IPS-18a (cell line): Measurements from ENCODE around the gene PKMYT1.

Experiments used
- H3K27ac ChIP-seq: one replicate; pipeline ENCODE4 v1.5.1; 2013; ENCODE audit warnings: low read length
- H3K27me3 ChIP-seq: one replicate; pipeline ENCODE4 v1.6.1; 2013; ENCODE audit warnings: mild to moderate bottlenecking, low read length; ENCODE audit not compliant: control insufficient read depth, insufficient read depth
- H3K36me3 ChIP-seq: one replicate; pipeline ENCODE4 v1.6.1; 2013; ENCODE audit warnings: low read depth, low read length; ENCODE audit not compliant: control insufficient read depth
- H3K4me1 ChIP-seq: one replicate; pipeline ENCODE4 v1.6.1; 2013; ENCODE audit warnings: low read depth, low read length; ENCODE audit not compliant: control insufficient read depth
- H3K4me3 ChIP-seq: one replicate; pipeline ENCODE4 v1.5.1; 2013; ENCODE audit warnings: low read length
- H3K9ac ChIP-seq: one replicate; pipeline ENCODE4 v1.6.1; 2013; ENCODE audit warnings: mild to moderate bottlenecking, low read length, moderate library complexity
- H3K9me3 ChIP-seq: one replicate; pipeline ENCODE4 v1.6.1; 2013; ENCODE audit warnings: low read depth, low read length; ENCODE audit not compliant: control insufficient read depth

PKMYT1 gene

GRCh38 chr16:2968738-2969544 is 11.3 kb downstream of the PKMYT1 start, which contains the start of gene PAQR4:
PAQR4 (plus strand) TSS chr16:2969348; CDS start chr16:2969675, 327 bp downstream.
- peak within 1 kb of the TSS; percentile 80 for H3K4me3 ChIP-seq
- H3K9me3 ChIP-seq: no peaks in the 10 kb centered on the region
- peak within 1 kb of the TSS; percentile 67 for H3K9ac ChIP-seq
- peaks cover 40% of the 10 kb centered on the region for H3K27me3 ChIP-seq
- peaks cover 5% of the 10 kb centered on the region for H3K36me3 ChIP-seq
- H3K27ac ChIP-seq: no peak within 1 kb of the TSS
- H3K4me1 ChIP-seq: peaks cover 6% of the 10 kb centered on the region

GRCh38 chr16:2968368-2968737 is 11.9 kb downstream of the PKMYT1 start:
- peaks cover 5% of the 10 kb centered on the region for H3K36me3 ChIP-seq
- no peaks in the 10 kb centered on the region for H3K9me3 ChIP-seq
- H3K27ac ChIP-seq: no peak overlapping the region
- peaks cover 40% of the 10 kb centered on the region for H3K27me3 ChIP-seq
- H3K4me3 ChIP-seq: peak overlapping the region; percentile 80
- H3K9ac ChIP-seq: no peak overlapping the region
- H3K4me1 ChIP-seq: peaks cover 6% of the 10 kb centered on the region

GRCh38 chr16:2967721-2968161 is 12.5 kb downstream of the PKMYT1 start:
- H3K36me3 ChIP-seq: peaks cover 5% of the 10 kb centered on the region
- peaks cover 43% of the 10 kb centered on the region for H3K27me3 ChIP-seq
- H3K27ac ChIP-seq: no peak overlapping the region
- H3K9me3 ChIP-seq: no peaks in the 10 kb centered on the region
- H3K4me1 ChIP-seq: peaks cover 9% of the 10 kb centered on the region
- H3K4me3 ChIP-seq: no peak overlapping the region
- no peak overlapping the region for H3K9ac ChIP-seq

- peaks cover 4% of the 10 kb centered on the region for H3K36me3 ChIP-seq
- no peak overlapping the region for H3K4me3 ChIP-seq
- no peak overlapping the region for H3K9ac ChIP-seq
- H3K9me3 ChIP-seq: no peaks in the 10 kb centered on the region
- peaks cover 48% of the 10 kb centered on the region for H3K27me3 ChIP-seq
- no peak overlapping the region for H3K27ac ChIP-seq
- H3K4me1 ChIP-seq: peaks cover 14% of the 10 kb centered on the region
Observed at GRCh38 chr16:2967211-2967631, 13.0 kb downstream of the PKMYT1 start.

GRCh38 chr16:2966808-2967191 is 13.4 kb downstream of the PKMYT1 start:
- Histone ChIP-seq H3K27ac (no peak overlapping the region), H3K36me3 (peaks cover under 1% of the 10 kb centered on the region), H3K27me3 (peaks cover 52% of the 10 kb centered on the region), H3K4me1 (peaks cover 17% of the 10 kb centered on the region), H3K4me3 (no peak overlapping the region), H3K9ac (no peak overlapping the region), H3K9me3 (no peaks in the 10 kb centered on the region)

GRCh38 chr16:2966043-2966807 is 14.0 kb downstream of the PKMYT1 start:
- Histone ChIP-seq H3K36me3 (no peaks in the 10 kb centered on the region), H3K27me3 (peaks cover 52% of the 10 kb centered on the region), H3K4me1 (peaks cover 17% of the 10 kb centered on the region), H3K27ac (no peak overlapping the region), H3K9ac (no peak overlapping the region), H3K9me3 (no peaks in the 10 kb centered on the region), H3K4me3 (no peak overlapping the region)

- no peaks in the 10 kb centered on the region for H3K36me3 ChIP-seq
- peaks cover 52% of the 10 kb centered on the region for H3K27me3 ChIP-seq
- no peaks in the 10 kb centered on the region for H3K9me3 ChIP-seq
- H3K9ac ChIP-seq: peak overlapping the region; percentile 54
- H3K4me1 ChIP-seq: peaks cover 17% of the 10 kb centered on the region
- H3K4me3 ChIP-seq: peak overlapping the region; percentile 75
- H3K27ac ChIP-seq: no peak overlapping the region
Observed at GRCh38 chr16:2964475-2965336, 15.5 kb downstream of the PKMYT1 start.

GRCh38 chr16:2963723-2964474 is 16.3 kb downstream of the PKMYT1 start, which contains the start of gene KREMEN2:
KREMEN2 (plus strand) TSS chr16:2964275; CDS start chr16:2964521, 246 bp downstream.
- peak within 1 kb of the TSS; percentile 75 for H3K4me3 ChIP-seq
- no peaks in the 10 kb centered on the region for H3K36me3 ChIP-seq
- peak within 1 kb of the TSS; percentile 54 for H3K9ac ChIP-seq
- peak within 1 kb of the TSS; percentile 24 for H3K27ac ChIP-seq
- peaks cover 17% of the 10 kb centered on the region for H3K4me1 ChIP-seq
- H3K27me3 ChIP-seq: peaks cover 52% of the 10 kb centered on the region
- H3K9me3 ChIP-seq: no peaks in the 10 kb centered on the region

GRCh38 chr16:2963074-2963722 is 17.0 kb downstream of the PKMYT1 start:
- Histone ChIP-seq H3K4me1 (peaks cover 11% of the 10 kb centered on the region), H3K27me3 (peaks cover 47% of the 10 kb centered on the region), H3K4me3 (peak overlapping the region; percentile 75), H3K9ac (peak overlapping the region; percentile 54), H3K36me3 (no peaks in the 10 kb centered on the region), H3K9me3 (no peaks in the 10 kb centered on the region), H3K27ac (peak overlapping the region; percentile 24)

- peaks cover 10% of the 10 kb centered on the region for H3K4me1 ChIP-seq
- no peak overlapping the region for H3K27ac ChIP-seq
- no peak overlapping the region for H3K9ac ChIP-seq
- no peaks in the 10 kb centered on the region for H3K36me3 ChIP-seq
- H3K4me3 ChIP-seq: peak overlapping the region; percentile 75
- no peaks in the 10 kb centered on the region for H3K9me3 ChIP-seq
- H3K27me3 ChIP-seq: peaks cover 40% of the 10 kb centered on the region
Observed at GRCh38 chr16:2962334-2963073, 17.7 kb downstream of the PKMYT1 start.
